ENCODE data around the gene EPB41L2. TPM values are rescaled to one million over a fixed set of nuclear protein-coding genes. Genes with fewer than 3 reads are reported as not detected.

Gene EPB41L2
- total RNA-seq, 1 experiment from 2014 or later, result 181 TPM

DNA sequence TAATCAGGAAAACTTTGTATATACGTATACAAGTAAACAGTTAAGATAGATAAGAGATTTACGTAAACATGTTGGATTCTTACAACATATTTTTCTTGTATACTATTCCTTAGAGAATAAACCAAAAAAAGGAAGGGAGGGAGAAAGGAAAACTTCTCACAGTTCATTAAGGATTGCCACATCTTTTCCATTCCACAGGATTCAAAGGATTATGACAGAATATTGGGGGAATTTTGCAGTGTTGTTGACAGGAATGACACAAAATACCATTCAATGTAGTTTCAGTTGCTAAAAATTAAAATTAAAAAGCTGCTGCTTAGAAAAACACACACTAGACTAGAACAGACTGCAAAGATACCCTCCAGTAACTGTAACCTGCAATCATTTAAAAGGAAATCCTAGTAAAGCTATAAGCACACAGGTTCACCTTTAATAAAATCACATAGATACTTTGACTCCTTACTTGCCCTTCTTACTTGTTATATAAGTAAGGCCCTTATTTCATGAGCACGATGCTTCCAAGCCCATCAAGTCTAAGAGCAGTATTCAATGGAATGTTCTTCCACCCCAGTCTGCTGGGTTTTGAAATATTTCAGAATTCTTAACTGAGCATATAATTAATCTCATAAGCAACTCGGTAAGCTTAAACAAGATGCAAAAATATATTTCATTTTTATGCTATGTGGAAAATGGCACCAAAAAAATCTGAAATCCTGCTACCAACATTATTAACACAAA is 128.0 kb downstream of the EPB41L2 start:
- ChIA-PET CTCF (no interaction called here), POLR2A (ENCODE audit: low non-redundant PET) (no interaction called here)
- Histone ChIP-seq H3K4me1 (ENCODE audit: insufficient read depth, low read length, poor library complexity, severe bottlenecking) (peaks cover 33% of the 10 kb centered on the region), H3K9me3 (ENCODE audit: low read depth, low read length, poor library complexity, severe bottlenecking) (no peaks in the 10 kb centered on the region), H3K27ac (ENCODE audit: low read depth, low read length, poor library complexity, severe bottlenecking) (no peak overlapping the region), H3K4me3 (ENCODE audit: low read depth, low read length, poor library complexity, severe bottlenecking) (no peak overlapping the region), H3K36me3 (ENCODE audit: insufficient read depth, low read length, poor library complexity, severe bottlenecking) (no peaks in the 10 kb centered on the region), H3K27me3 (replicated peaks; ENCODE audit: insufficient read depth, low read depth, low read length, poor library complexity) (no peaks in the 10 kb centered on the region)
- no peak for TF ChIP-seq EZH2 (IDR thresholded peaks at IDR 0.05; ENCODE audit: borderline replicate concordance, low read depth, low read length, poor library complexity, severe bottlenecking)
- TF ChIP-seq, protein P1, sequence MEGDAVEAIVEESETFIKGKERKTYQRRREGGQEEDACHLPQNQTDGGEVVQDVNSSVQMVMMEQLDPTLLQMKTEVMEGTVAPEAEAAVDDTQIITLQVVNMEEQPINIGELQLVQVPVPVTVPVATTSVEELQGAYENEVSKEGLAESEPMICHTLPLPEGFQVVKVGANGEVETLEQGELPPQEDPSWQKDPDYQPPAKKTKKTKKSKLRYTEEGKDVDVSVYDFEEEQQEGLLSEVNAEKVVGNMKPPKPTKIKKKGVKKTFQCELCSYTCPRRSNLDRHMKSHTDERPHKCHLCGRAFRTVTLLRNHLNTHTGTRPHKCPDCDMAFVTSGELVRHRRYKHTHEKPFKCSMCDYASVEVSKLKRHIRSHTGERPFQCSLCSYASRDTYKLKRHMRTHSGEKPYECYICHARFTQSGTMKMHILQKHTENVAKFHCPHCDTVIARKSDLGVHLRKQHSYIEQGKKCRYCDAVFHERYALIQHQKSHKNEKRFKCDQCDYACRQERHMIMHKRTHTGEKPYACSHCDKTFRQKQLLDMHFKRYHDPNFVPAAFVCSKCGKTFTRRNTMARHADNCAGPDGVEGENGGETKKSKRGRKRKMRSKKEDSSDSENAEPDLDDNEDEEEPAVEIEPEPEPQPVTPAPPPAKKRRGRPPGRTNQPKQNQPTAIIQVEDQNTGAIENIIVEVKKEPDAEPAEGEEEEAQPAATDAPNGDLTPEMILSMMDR (conservative IDR thresholded peaks at IDR 0.05; ENCODE audit: low read depth, low read length), result no peak
- no peak for DNase-seq (ENCODE audit: low spot score)
- intact Hi-C loops (cut with micrococcal nuclease; ENCODE audit: unreplicated experiment), result no loop called here
- BruUV-seq (replicated peaks), result no TSS peak

GRCh38 chr6:130933712-130934200 is 129.3 kb downstream of the EPB41L2 start:
- DNase-seq (ENCODE audit: low spot score), result no peak
- TF ChIP-seq, protein P1 (conservative IDR thresholded peaks at IDR 0.05; ENCODE audit: low read depth, low read length), result no peak
- TF ChIP-seq EZH2 (IDR thresholded peaks at IDR 0.05; ENCODE audit: borderline replicate concordance, low read depth, low read length, poor library complexity, severe bottlenecking), result no peak
- H3K27me3 ChIP-seq (replicated peaks; ENCODE audit: insufficient read depth, low read depth, low read length, poor library complexity), result no peaks in the 10 kb centered on the region
- no peak overlapping the region for H3K27ac ChIP-seq (ENCODE audit: low read depth, low read length, poor library complexity, severe bottlenecking)
- intact Hi-C loops (cut with micrococcal nuclease; ENCODE audit: unreplicated experiment), result no loop called here
- no peaks in the 10 kb centered on the region for H3K36me3 ChIP-seq (ENCODE audit: insufficient read depth, low read length, poor library complexity, severe bottlenecking)
- ChIA-PET POLR2A (ENCODE audit: low non-redundant PET) (no interaction called here), CTCF (no interaction called here)
- peaks cover 27% of the 10 kb centered on the region for H3K4me1 ChIP-seq (ENCODE audit: insufficient read depth, low read length, poor library complexity, severe bottlenecking)
- BruUV-seq (replicated peaks), result no TSS peak
- no peak overlapping the region for H3K4me3 ChIP-seq (ENCODE audit: low read depth, low read length, poor library complexity, severe bottlenecking)
- no peaks in the 10 kb centered on the region for H3K9me3 ChIP-seq (ENCODE audit: low read depth, low read length, poor library complexity, severe bottlenecking)

GRCh38 chr6:130932921-130933320 is 130.1 kb downstream of the EPB41L2 start:
- ChIA-PET POLR2A (ENCODE audit: low non-redundant PET) (no interaction called here), CTCF (no interaction called here)
- H3K27ac ChIP-seq (ENCODE audit: low read depth, low read length, poor library complexity, severe bottlenecking), result no peak overlapping the region
- H3K36me3 ChIP-seq (ENCODE audit: insufficient read depth, low read length, poor library complexity, severe bottlenecking), result no peaks in the 10 kb centered on the region
- TF ChIP-seq, protein P1 (conservative IDR thresholded peaks at IDR 0.05; ENCODE audit: low read depth, low read length), result no peak
- no peak for TF ChIP-seq EZH2 (IDR thresholded peaks at IDR 0.05; ENCODE audit: borderline replicate concordance, low read depth, low read length, poor library complexity, severe bottlenecking)
- intact Hi-C loops (cut with micrococcal nuclease; ENCODE audit: unreplicated experiment), result no loop called here
- no peaks in the 10 kb centered on the region for H3K9me3 ChIP-seq (ENCODE audit: low read depth, low read length, poor library complexity, severe bottlenecking)
- no peaks in the 10 kb centered on the region for H3K27me3 ChIP-seq (replicated peaks; ENCODE audit: insufficient read depth, low read depth, low read length, poor library complexity)
- no peak for DNase-seq (ENCODE audit: low spot score)
- BruUV-seq (replicated peaks), result no TSS peak
- H3K4me3 ChIP-seq (ENCODE audit: low read depth, low read length, poor library complexity, severe bottlenecking), result no peak overlapping the region
- H3K4me1 ChIP-seq (ENCODE audit: insufficient read depth, low read length, poor library complexity, severe bottlenecking), result peaks cover 27% of the 10 kb centered on the region
